HG02623 (cell line): ENCODE data around the gene BST1.
"Not testable (repeated sequence)": the region's sequence is repeated elsewhere in the genome, so short reads cannot be mapped to it uniquely, and the experiment has no call there.

Source experiments
- ATAC-seq: cut with Tn5 transposase; IDR thresholded peaks from one replicate; pipeline ENCODE4 v1.9.1; 2021; ENCODE audit warnings: moderate library complexity; ENCODE audit not compliant: unreplicated experiment

Gene BST1

DNA sequence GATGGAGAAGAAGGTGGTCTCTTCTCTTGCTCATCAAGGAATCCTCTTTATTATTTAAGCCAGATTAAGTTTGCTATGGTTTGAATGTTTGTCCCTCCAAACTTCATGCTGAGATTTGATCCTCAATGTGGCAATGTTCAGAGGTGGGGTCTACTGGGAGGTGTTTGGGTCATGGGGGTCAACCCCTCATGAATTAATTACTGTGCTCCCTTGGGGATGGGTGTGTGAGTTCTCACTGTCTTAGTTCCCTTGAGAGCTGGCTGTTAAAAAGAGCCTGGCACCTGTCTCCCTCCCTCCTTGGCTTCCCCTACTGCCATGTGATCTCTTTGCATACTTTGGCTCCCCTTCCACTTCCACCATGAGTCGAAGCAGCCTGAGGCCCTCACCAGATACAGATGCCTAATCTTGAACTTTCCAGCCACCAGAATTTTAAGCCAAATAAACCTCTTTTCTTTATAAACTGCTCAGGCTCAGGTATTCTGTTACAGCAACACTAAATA is 39.3 kb downstream of the BST1 start:
- ATAC-seq: no peak

GRCh38 chr4:15742637-15743036 is 39.8 kb downstream of the BST1 start:
- ATAC-seq: no peak

GRCh38 chr4:15744016-15744545 is 41.2 kb downstream of the BST1 start:
- ATAC-seq: no peak

DNA sequence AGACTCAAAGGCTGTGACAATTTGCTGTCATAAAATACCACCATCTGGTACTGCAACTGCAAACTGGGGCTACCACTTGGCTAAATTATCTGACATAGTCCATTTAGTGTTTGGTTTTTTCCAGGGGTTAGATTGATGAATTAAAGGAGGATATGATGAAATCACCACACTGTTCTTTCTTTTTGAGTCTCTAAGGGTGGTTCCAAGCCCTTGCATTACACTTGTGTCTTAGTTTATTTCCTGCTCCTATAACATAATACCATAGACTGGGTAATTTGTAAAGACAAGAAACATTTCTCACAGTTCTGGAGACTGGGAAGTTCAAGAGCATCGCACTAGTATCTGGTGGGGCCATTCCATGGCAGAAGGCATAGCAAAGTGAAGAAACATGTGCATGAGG is 43.2 kb downstream of the BST1 start:
- ATAC-seq: no peak

GRCh38 chr4:15749001-15749400 is 46.1 kb downstream of the BST1 start:
- ATAC-seq: no peak

DNA sequence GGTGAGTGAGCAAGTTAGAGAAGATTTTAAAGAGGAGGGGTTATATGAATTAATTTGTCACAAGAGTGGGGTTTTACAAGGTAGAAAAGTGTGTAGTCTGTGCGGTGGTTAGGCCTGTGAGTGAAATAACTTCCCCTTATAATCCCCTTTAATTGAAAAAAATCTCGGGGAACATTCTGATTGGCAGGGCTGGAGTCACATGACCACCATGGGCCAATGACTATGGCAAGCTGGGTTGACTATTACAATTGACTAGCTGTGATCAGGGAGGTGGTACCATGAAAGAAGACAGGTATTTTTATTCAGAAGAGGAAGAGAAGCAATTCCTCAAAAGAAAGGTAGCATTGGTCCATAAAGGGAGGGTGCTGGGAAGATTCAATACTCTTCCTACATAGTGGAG is 48.3 kb downstream of the BST1 start:
- ATAC-seq: no peak

DNA sequence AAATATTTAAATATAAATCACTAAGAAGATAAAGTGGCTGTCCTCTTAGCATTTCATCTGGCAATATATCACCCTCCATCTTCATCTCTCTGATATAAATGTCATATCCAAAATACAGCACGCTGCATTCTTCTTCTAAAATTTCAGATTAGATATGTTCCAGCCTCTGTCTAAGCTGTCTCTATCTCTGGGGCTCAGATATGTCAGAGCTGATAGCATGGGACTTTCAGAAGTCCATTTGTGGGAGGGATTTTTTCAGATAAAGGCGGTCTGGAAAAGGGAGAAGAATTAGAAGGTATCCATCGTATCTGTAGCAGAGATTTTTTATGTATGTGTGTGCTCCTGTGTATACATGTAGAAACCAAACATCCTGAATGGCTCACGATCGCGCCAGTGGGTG is 50.2 kb downstream of the BST1 start:
- ATAC-seq: no peak

DNA sequence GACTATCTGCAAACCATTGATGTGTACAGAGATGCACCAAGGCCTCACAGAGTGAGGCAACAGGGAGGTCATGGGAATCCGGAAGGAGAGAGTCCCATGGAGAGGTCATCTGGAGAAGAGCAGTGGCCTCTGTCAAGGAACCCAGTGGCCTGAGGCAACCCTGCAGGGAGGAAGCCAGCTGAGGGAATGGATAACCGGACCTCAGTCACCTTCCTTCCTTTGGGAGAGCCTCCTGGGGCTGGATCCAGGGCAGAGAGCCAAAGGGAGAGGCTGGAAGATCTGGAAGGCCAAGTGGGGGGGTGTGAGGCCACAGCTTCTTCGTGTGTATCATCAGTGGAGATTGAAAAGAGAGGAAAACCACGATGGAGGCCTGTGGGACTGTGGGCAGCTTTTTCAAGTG is 50.9 kb downstream of the BST1 start:
- ATAC-seq: no peak

- ATAC-seq: no peak
These were observed 51.5 kb downstream of the BST1 start for GRCh38 chr4:15754323-15754722.

DNA sequence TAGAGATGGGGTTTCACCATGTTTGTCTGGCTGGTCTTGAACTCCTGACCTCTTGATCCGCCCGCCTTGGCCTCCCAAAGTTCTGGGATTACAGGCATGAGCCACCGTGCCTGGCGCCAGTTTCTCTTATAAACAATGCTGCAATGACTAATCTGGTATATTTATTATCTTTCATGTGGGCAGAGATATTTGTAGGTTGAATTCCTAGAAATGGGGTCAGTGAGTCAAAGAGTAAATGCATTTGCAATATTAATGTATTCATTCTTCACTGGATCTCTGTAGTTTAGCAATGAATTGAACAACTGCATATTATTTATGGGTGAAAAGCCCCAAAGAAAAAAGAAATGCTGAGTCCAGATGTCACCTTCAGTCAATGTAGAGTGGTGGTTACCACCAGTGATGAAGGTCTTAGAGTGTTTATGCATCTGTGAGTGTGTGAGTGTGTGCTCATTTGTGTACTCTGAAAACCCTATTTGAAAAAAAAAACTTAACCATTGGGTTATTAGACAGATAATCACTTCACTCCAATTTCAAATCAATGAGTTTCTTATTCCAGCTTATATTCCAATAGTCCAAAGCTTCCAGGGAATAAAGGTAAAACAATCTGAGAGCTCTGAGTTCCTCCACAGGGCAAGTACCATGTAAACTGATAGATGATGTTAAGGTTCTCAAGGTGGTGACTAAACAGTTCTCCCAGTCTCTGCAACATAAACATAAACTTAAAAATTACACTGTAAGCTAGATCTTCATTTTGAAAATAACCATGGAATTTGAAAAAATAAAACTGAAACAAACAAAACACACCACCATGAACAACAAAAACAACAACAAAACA is 52.7 kb downstream of the BST1 start:
- peak; percentile 7 for ATAC-seq

DNA sequence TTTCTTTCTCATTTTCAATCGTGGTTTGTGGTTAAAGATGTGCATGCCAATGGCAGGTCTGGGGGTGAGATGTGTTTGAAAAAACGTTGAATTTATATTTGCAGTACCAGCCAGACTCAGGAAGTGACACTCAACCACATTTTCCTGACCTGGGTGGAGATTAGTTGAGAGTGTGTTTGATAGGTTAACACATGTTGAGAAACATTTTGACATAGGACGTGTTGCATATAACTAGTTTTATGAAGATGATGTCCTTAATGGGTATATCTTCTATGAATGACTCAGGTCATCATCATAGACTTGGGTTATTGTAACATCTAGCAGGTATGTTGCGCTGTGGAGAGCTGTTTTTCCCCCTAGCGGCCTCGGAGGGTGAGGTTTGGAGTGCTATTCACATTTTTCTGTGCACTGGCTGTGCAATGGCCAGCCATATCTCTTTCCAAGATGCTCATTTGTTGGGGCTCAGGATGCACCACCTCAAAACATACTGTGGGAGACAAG is 53.5 kb downstream of the BST1 start:
- ATAC-seq: peak; percentile 76

- no peak for ATAC-seq
These were observed 54.2 kb downstream of the BST1 start for GRCh38 chr4:15757054-15757453.

- no peak for ATAC-seq
These were observed 55.4 kb downstream of the BST1 start for GRCh38 chr4:15758294-15758693.

- ATAC-seq: not testable (repeated sequence)
These were observed 59.6 kb downstream of the BST1 start for GRCh38 chr4:15762460-15762859.

GRCh38 chr4:15765391-15765790 is 62.5 kb downstream of the BST1 start:
- no peak for ATAC-seq

GRCh38 chr4:15765910-15766697 is 63.2 kb downstream of the BST1 start:
- ATAC-seq: peak; percentile 56

DNA sequence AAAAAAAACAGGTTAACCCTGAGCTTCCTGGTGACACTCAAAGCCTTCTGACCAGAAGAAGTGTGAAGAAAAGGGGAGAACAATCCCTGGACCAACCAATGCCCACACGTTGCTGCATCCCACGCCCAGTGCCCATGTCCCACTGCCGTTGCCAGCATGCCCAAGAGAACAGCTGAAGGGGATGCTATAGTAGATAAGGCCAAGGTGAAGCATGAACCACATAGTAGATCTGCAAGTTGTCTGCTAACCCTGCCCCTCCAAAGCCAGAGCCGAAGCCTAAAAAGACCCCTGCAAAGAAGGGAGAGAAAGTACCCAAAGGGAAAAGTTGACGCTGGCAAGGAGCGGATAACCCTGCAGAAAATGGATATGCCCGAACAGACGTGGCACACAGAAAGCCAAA is 64.0 kb downstream of the BST1 start:
- ATAC-seq: no peak

GRCh38 chr4:15769202-15769601 is 66.3 kb downstream of the BST1 start:
- no peak for ATAC-seq

DNA sequence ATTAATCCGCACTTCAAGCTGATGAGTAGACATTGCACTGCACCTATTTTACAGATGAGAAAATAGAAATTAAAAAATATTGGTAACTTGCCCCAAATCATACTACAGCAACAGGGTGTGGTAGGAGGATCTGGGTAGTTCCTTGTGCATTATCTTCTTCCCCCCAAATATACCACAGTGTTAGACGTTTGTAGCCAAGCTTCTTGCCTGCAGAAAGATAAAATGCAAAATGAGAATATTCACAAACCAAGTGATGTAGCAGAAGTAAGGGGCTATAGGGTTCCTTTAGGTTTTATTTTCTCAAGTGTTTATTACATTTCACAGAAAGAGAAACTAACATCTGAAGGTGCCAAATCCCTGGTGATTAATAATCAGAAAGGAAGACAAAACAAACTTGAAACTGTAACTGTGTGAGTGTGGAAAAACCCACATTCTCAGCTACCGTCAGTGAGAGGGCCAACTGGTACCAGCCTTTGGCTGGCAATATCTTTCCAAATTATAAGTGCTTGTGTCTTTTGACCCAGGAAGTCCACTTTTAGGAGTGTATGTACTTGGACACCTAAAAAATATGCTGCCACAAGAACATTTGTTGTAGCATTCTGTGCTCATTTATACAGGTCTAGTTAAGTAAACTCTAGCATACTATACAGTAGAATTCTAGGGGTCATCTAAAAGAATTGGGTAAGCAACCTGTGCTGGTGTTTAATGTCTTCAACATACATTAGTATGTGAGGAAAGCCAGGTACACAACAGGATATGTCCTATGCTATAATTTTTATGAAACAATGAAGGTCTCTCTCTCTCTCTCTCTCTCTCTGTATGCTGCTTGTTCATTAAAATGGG is 68.6 kb downstream of the BST1 start:
- ATAC-seq: peak; percentile 73

DNA sequence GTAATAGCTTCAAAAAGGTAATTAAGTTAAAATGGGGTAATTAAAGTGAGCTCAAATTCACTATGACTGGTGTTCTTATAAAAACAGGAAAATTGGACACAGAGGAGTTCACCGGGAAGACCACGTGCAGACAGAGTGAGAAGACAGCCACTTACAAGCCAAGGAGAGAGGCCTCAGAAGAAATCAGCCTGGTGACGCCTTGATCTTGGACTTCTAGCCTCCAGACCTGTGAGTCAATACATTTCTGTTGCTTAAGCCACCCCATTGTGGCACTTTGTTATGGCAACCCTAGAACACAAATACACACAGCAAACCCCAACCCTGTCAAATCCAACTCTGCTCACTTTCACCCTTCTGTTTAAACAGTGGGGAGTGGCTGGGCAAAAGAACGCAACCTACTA is 71.2 kb downstream of the BST1 start:
- no peak for ATAC-seq
